OCI-LY3 (cell line): ENCODE results near the gene NSMCE4A.
"Not testable (repeated sequence)": the region's sequence is repeated elsewhere in the genome, so short reads cannot be mapped to it uniquely, and the experiment has no call there.

Experiments used
- H2AFZ ChIP-seq: fragments of 200-600, 300-600 bp; shearing (Covaris generic); 2 replicates; pipeline ENCODE4 v1.6.0; 2014; ENCODE audit warnings: antibody characterized with exemption, low read depth, low read length
- H3K27ac ChIP-seq: fragments of 200-600, 300-600 bp; sonication (generic); 2 replicates; pipeline ENCODE4 v1.5.1; 2014; ENCODE audit warnings: mild to moderate bottlenecking, low read length, moderate library complexity, mixed read lengths
- H3K27me3 ChIP-seq: fragments of 200-600, 300-600 bp; sonication (generic); 2 replicates; pipeline ENCODE4 v1.6.1; 2014; ENCODE audit warnings: low read depth, low read length, mixed read lengths
- H3K36me3 ChIP-seq: fragments of 200-600, 300-600 bp; sonication (generic); replicated peaks from 2 replicates; pipeline ENCODE3; 2014; ENCODE audit warnings: low read depth, low read length, mixed read lengths
- H3K4me1 ChIP-seq: fragments of 300-600, 200-600 bp; sonication (generic); 2 replicates; pipeline ENCODE4 v1.6.1; 2014; ENCODE audit warnings: low read length, mixed read lengths
- H3K4me2 ChIP-seq: fragments of 200-600, 300-600 bp; sonication (generic); 2 replicates; pipeline ENCODE4 v1.6.1; 2014; ENCODE audit warnings: low read length, mixed read lengths
- H3K4me3 ChIP-seq: fragments of 300-600, 200-600 bp; sonication (generic); 2 replicates; pipeline ENCODE4 v1.5.1; 2014; ENCODE audit warnings: antibody characterized with exemption, mild to moderate bottlenecking, low read length, moderate library complexity
- H3K79me2 ChIP-seq: fragments of 300-600, 200-600 bp; shearing (Covaris generic); 2 replicates; pipeline ENCODE4 v1.6.1; 2014; ENCODE audit warnings: mild to moderate bottlenecking, low read length, mixed read lengths
- H3K9ac ChIP-seq: fragments of 300-600, 200-600 bp; shearing (Covaris generic); 2 replicates; pipeline ENCODE4 v1.6.0; 2014; ENCODE audit warnings: mild to moderate bottlenecking, low read length, moderate library complexity
- H3K9me3 ChIP-seq: fragments of 200-600, 300-600 bp; shearing (Covaris generic); 2 replicates; pipeline ENCODE4 v1.6.1; 2014; ENCODE audit warnings: low read length, mixed read lengths; ENCODE audit not compliant: insufficient read depth
- H4K20me1 ChIP-seq: fragments of 200-600, 300-600 bp; sonication (generic); 2 replicates; pipeline ENCODE4 v1.6.1; 2016; ENCODE audit warnings: low read length, mixed read lengths; ENCODE audit not compliant: insufficient read depth
- EZH2phosphoT487 ChIP-seq: fragments of 200-600 bp; shearing (Covaris generic); IDR thresholded peaks from 2 replicates; pipeline ENCODE4 v1.6.1; 2018; ENCODE audit warnings: antibody characterized with exemption, mixed run types, low read depth
- TF ChIP-seq, protein P1 (sequence below): fragments of 200-600, 300-600 bp; sonication (generic); IDR thresholded peaks from 2 replicates; pipeline ENCODE4 v1.5.1; 2014; ENCODE audit warnings: antibody characterized with exemption, low read length, low read depth

The NSMCE4A gene

DNA sequence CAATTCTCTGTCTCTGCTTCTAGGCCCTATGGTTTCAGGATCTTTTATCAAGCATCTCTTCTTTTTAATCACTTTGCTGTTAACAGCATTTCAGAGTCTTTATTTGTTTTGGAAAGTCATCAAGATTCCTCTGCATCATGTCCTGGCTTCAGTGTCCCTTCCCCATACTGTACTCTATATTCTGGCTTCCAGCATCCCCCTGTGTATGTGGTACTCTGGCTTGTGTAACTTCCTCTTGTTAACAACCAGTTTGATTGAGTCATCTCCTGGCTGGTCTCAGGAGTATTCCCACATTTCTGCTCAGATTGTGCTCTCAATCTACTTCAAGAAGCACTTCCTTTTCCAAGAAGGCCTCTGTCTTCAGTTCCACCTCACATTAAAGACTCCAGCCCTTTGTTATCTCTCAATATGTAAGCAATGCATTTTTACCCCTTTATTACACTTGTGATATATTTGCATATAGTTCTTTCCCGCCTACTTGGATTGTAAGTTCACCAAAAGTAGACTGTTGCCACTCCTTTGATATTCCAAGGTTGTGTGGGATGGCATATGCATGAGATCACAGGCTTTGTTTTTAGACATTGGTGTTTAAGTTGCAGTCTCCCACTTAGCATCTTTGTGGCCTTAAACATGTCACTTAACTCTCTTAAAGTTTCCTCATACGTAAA is 32.1 kb downstream of the NSMCE4A start:
- Histone ChIP-seq H3K9ac (no peak overlapping the region), H3K9me3 (no peaks in the 10 kb centered on the region), H3K4me2 (no peak overlapping the region), H3K4me1 (no peaks in the 10 kb centered on the region), H3K36me3 (no peaks in the 10 kb centered on the region), H3K79me2 (no peaks in the 10 kb centered on the region), H2AFZ (no peak overlapping the region), H4K20me1 (no peaks in the 10 kb centered on the region), H3K27me3 (no peaks in the 10 kb centered on the region), H3K4me3 (no peak overlapping the region), H3K27ac (no peak overlapping the region)
- TF ChIP-seq, protein P1, sequence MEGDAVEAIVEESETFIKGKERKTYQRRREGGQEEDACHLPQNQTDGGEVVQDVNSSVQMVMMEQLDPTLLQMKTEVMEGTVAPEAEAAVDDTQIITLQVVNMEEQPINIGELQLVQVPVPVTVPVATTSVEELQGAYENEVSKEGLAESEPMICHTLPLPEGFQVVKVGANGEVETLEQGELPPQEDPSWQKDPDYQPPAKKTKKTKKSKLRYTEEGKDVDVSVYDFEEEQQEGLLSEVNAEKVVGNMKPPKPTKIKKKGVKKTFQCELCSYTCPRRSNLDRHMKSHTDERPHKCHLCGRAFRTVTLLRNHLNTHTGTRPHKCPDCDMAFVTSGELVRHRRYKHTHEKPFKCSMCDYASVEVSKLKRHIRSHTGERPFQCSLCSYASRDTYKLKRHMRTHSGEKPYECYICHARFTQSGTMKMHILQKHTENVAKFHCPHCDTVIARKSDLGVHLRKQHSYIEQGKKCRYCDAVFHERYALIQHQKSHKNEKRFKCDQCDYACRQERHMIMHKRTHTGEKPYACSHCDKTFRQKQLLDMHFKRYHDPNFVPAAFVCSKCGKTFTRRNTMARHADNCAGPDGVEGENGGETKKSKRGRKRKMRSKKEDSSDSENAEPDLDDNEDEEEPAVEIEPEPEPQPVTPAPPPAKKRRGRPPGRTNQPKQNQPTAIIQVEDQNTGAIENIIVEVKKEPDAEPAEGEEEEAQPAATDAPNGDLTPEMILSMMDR = no peak
- TF ChIP-seq EZH2phosphoT487 = no peak

DNA sequence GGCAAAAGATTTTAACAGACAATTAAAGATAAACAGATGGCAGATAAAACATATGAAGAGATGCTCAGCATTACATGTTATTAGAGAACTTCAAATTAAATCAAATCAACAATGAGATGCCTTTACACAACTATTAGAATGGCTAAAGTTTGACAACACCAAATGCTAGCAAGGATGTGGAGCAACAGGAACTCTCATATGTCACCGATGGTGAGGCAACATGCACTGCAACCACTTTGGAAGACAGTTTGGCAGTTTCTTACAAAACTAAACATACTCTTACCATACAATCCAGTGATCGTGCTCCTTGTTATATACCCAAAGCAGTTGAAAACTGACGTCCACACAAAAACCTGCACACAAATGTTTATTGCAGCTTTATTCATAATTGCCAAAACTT is 33.5 kb downstream of the NSMCE4A start:
- Histone ChIP-seq H3K9ac (no peak overlapping the region), H3K9me3 (no peaks in the 10 kb centered on the region), H3K4me1 (no peaks in the 10 kb centered on the region), H3K79me2 (no peaks in the 10 kb centered on the region), H3K27ac (no peak overlapping the region), H3K36me3 (no peaks in the 10 kb centered on the region), H2AFZ (no peak overlapping the region), H3K4me3 (no peak overlapping the region), H3K27me3 (no peaks in the 10 kb centered on the region), H4K20me1 (no peaks in the 10 kb centered on the region), H3K4me2 (no peak overlapping the region)
- TF ChIP-seq EZH2phosphoT487 = no peak
- TF ChIP-seq, protein P1 = no peak

DNA sequence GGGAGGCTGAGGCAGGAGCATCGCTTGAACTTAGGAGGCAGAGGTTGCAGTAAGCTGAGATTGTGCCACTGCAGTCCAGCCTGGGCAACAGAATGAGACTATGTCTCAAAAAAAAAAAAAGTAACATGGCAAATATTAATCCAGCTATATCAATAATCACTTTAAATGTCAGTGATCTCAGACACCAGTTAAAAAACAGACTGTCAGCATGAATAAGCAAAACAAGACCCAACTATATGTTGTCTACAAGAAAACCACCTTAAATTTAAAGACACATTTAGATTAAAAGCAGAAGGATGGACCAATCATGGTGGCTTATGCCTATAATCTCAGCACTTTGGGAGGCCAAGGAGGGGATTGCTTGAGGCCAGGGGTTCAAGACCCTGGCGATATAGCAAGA is 38.7 kb downstream of the NSMCE4A start:
- no peaks in the 10 kb centered on the region for H3K9me3 ChIP-seq
- no peak overlapping the region for H3K27ac ChIP-seq
- H3K9ac ChIP-seq = no peak overlapping the region
- H3K36me3 ChIP-seq = no peaks in the 10 kb centered on the region
- H3K27me3 ChIP-seq = no peaks in the 10 kb centered on the region
- H3K79me2 ChIP-seq = no peaks in the 10 kb centered on the region
- H4K20me1 ChIP-seq = no peaks in the 10 kb centered on the region
- no peaks in the 10 kb centered on the region for H3K4me1 ChIP-seq
- H2AFZ ChIP-seq = no peak overlapping the region
- H3K4me3 ChIP-seq = no peak overlapping the region
- TF ChIP-seq, protein P1 = no peak
- no peak for TF ChIP-seq EZH2phosphoT487
- H3K4me2 ChIP-seq = no peak overlapping the region

DNA sequence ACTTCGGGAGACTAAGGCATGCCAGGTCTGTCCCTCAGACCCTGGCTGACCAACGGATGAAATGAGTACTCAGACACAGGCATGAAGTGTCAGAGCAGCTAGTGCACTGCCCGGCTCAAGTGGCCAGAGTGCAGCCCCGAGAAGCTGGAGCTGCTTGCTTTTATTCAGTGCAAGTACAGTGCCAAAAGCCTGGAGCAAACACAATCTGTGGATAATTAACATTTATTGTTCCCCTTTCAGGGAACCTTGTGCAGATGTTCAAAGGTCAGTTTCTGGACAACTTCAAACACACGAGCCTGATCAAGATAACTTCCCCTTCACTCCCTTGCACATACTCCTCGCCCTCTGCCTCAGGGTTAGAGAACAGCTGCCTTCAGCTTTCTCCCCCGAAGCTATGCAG is 39.3 kb downstream of the NSMCE4A start:
- H3K4me1 ChIP-seq = no peaks in the 10 kb centered on the region
- no peaks in the 10 kb centered on the region for H3K9me3 ChIP-seq
- no peak overlapping the region for H3K4me2 ChIP-seq
- no peak overlapping the region for H3K4me3 ChIP-seq
- H3K36me3 ChIP-seq = no peaks in the 10 kb centered on the region
- no peak overlapping the region for H3K9ac ChIP-seq
- H4K20me1 ChIP-seq = no peaks in the 10 kb centered on the region
- no peak overlapping the region for H3K27ac ChIP-seq
- TF ChIP-seq EZH2phosphoT487 = no peak
- TF ChIP-seq, protein P1 = no peak
- no peak overlapping the region for H2AFZ ChIP-seq
- no peaks in the 10 kb centered on the region for H3K79me2 ChIP-seq
- no peaks in the 10 kb centered on the region for H3K27me3 ChIP-seq

DNA sequence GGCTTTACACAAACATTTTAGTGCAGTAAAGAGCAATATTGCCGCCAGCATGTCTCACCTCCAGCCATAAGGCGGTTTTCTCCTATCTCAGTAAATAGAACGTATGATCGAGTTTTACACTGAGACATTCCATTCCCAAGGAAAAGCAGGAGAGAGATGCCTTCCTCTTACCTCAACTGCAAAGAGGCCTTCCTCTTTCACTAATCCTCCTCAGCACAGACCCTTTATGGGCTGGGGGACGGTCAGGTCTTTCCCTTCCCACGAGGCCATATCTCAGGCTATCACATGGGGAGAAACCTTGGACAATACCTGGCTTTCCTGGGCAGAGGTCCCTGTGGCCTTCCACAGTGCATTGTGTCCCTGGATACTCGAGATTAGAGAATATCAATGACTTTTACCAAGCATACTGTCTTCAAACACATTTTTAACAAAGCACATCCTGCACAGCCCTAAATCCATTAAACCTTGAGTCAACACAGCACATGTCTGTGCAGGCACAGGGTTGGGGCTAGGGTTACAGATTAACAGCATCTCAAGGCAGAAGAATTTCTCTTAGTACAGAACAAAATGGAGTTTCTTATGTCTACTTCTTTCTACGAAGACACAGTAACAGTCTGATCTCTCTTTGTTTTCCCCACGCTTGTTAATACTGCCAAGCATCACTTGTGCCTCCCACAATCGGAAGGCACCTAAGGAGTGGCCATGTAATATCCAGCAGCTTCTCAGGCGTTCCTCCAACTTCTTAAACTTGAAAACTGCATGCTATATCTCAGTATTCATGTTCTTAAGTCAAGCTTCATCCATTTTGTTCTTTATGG is 44.5 kb downstream of the NSMCE4A start:
- H3K27me3 ChIP-seq, H3K27ac ChIP-seq, H3K4me2 ChIP-seq, H3K9me3 ChIP-seq, H3K36me3 ChIP-seq, H3K4me1 ChIP-seq, H4K20me1 ChIP-seq, H3K4me3 ChIP-seq, H3K9ac ChIP-seq, H2AFZ ChIP-seq: not testable (repeated sequence)
- H3K79me2 ChIP-seq = peaks cover 25% of the 10 kb centered on the region

DNA sequence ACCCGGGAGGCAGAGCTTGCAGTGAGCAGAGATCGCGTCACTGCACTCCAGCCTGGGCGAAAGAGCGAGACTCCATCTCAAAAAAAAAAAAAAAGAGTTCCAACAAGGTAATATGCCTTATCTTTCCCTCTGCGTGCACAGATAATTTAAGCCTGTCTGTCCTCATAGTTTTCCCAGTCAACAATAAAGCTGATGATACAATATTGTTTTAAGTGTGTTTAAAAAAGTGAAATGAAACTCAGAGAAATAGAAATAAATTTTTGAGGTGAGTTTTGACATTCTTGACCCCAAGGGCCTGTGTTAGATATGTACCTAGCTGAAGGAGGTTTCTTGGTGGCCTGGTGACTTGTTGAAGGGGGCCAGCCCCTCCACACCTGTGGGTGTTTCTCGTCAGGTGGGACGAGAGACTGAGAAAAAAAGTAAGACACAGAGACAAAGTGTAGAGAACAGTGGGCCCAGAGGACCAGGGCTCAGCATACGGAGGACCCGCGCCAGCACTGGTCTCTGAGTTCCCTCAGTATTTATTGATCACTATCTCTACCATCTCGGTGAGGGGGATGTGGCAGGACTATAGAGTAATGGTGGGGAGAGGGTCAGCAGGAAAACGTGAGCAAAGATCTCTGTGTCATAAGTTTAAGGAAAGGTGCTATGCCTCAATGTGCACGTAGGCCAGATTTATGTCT is 45.3 kb downstream of the NSMCE4A start:
- H3K9me3 ChIP-seq, H3K27ac ChIP-seq, H3K4me3 ChIP-seq, H3K36me3 ChIP-seq, H2AFZ ChIP-seq, H3K9ac ChIP-seq, H3K27me3 ChIP-seq, H3K4me2 ChIP-seq, H4K20me1 ChIP-seq, H3K4me1 ChIP-seq: not testable (repeated sequence)
- peaks cover 28% of the 10 kb centered on the region for H3K79me2 ChIP-seq
